OCI-LY7 (cell line): ENCODE data around the gene CD44. TPM values are rescaled to one million over a fixed set of nuclear protein-coding genes. Genes with fewer than 3 reads are reported as not detected.
"Not testable (repeated sequence)": the region's sequence is repeated elsewhere in the genome, so short reads cannot be mapped to it uniquely, and the experiment has no call there.

Experiments used
- BruUV-seq: library from RNA; stranded (reverse); fragments of 400-500 nt; replicated peaks from 2 replicates; lab custom pipeline; 2021; lab: Mats Ljungman, UMichigan
- CTCF ChIA-PET: fragments of 300-600 bp; sonication (Branson Sonifier 250); formaldehyde crosslinking; loops from one replicate; lab custom pipeline; 2022; ENCODE audit warnings: antibody characterized with exemption; ENCODE audit not compliant: unreplicated experiment; lab: Charles Lee
- POLR2A ChIA-PET: fragments of 300-600 bp; sonication (Branson Sonifier 250); formaldehyde crosslinking; loops from one replicate; lab custom pipeline; 2022; ENCODE audit warnings: antibody characterized with exemption; lab: Charles Lee
- DNase-seq: peaks from one replicate; pipeline ENCODE4 v3.0.0-alpha.2; 2015; ENCODE audit warnings: low spot score
- H2AFZ ChIP-seq: fragments of 200-600 bp; sonication (generic), shearing (Covaris generic); 2 replicates; pipeline ENCODE4 v1.6.1; 2014; ENCODE audit warnings: mild to moderate bottlenecking, antibody characterized with exemption, low read length, moderate library complexity
- H3K27ac ChIP-seq: fragments of 200-600 bp; sonication (generic); 2 replicates; pipeline ENCODE4 v1.5.1; 2014; ENCODE audit warnings: mixed run types, low read depth, mild to moderate bottlenecking, moderate library complexity, low read length, inconsistent platforms; ENCODE audit not compliant: poor library complexity, severe bottlenecking
- H3K36me3 ChIP-seq: fragments of 200-600 bp; sonication (generic); 2 replicates; pipeline ENCODE4 v1.6.1; 2014; ENCODE audit warnings: mild to moderate bottlenecking, antibody characterized with exemption, low read length, moderate library complexity, mixed read lengths; ENCODE audit not compliant: insufficient read depth
- H3K4me1 ChIP-seq: fragments of 200-600 bp; sonication (generic); 2 replicates; pipeline ENCODE4 v1.5.1; 2014; ENCODE audit warnings: mild to moderate bottlenecking, low read length; ENCODE audit not compliant: insufficient read depth, poor library complexity, severe bottlenecking
- H3K4me2 ChIP-seq: fragments of 200-600 bp; sonication (generic); 2 replicates; pipeline ENCODE4 v1.6.1; 2014; ENCODE audit warnings: mild to moderate bottlenecking, low read length
- H3K4me3 ChIP-seq: fragments of 200-600 bp; sonication (generic); 2 replicates; pipeline ENCODE4 v1.5.1; 2014; ENCODE audit warnings: mild to moderate bottlenecking, low read depth, low read length; ENCODE audit not compliant: poor library complexity, severe bottlenecking
- H3K79me2 ChIP-seq: fragments of 200-600 bp; sonication (generic); 2 replicates; pipeline ENCODE4 v1.6.1; 2016; ENCODE audit warnings: low read depth, mild to moderate bottlenecking, low read length, moderate library complexity, mixed read lengths; ENCODE audit not compliant: insufficient read depth
- H3K9me2 ChIP-seq: fragments of 200-600 bp; sonication (generic); 2 replicates; pipeline ENCODE4 v1.6.1; 2016; ENCODE audit warnings: mild to moderate bottlenecking, low read length, mixed read lengths; ENCODE audit not compliant: insufficient read depth
- H3K9me3 ChIP-seq: fragments of 200-600 bp; sonication (generic); 2 replicates; pipeline ENCODE4 v1.6.1; 2014; ENCODE audit warnings: mild to moderate bottlenecking, mixed run types, low read length, mixed read lengths
- H4K20me1 ChIP-seq: fragments of 200-600 bp; sonication (generic); 2 replicates; pipeline ENCODE4 v1.6.1; 2014; ENCODE audit warnings: mild to moderate bottlenecking, antibody characterized with exemption, low read length, moderate library complexity, mixed read lengths; ENCODE audit not compliant: insufficient read depth
- CTCF ChIP-seq: fragments of 200-600 bp; sonication (generic); conservative IDR thresholded peaks from 2 replicates; pipeline ENCODE4 v1.5.1; 2014; ENCODE audit warnings: mild to moderate bottlenecking, antibody characterized with exemption, low read length, moderate library complexity, mixed read lengths
- EZH2phosphoT487 ChIP-seq: fragments of 200-600 bp; sonication (generic); IDR thresholded peaks from 2 replicates; pipeline ENCODE4 v1.6.1; 2018; ENCODE audit warnings: low read depth, borderline replicate concordance, mild to moderate bottlenecking, mixed run types, antibody characterized with exemption, low read length, moderate library complexity, mixed read lengths
- intact Hi-C: fragments of 100-400 bp; cut with micrococcal nuclease; formaldehyde crosslinking; loops from one replicate; pipeline ENCODE4 v1.10.0; 2022; ENCODE audit not compliant: unreplicated experiment
- total RNA-seq, 2 experiments: library from RNA; depleted of rRNA in 1 of 2; stranded (reverse); fragments of >200 nt in 1 of 2; shearing (Covaris generic) in 1 of 2; gene quantifications; 2 replicates each; pipeline ENCODE4 v1.2.3, GENCODE V29; 2014 to 2022

Gene CD44
- total RNA-seq, 2 experiments from 2014 or later, result 0.55 TPM; not detected in 1

- Histone ChIP-seq H3K4me1 (peaks cover 46% of the 10 kb centered on the region), H3K36me3 (no peaks in the 10 kb centered on the region), H4K20me1 (no peaks in the 10 kb centered on the region), H3K4me2 (peak overlapping the region; percentile 83), H3K9me3 (no peaks in the 10 kb centered on the region), H2AFZ (peak overlapping the region; percentile 57; the same call in 1 of the 2 replicates), H3K79me2 (no peaks in the 10 kb centered on the region), H3K9me2 (no peaks in the 10 kb centered on the region), H3K4me3 (peak overlapping the region; percentile 41), H3K27ac (peak overlapping the region; percentile 67)
- ChIA-PET POLR2A (interaction anchor here (0.6 to 3.4 kb wide), 5 partner anchors 11 to 37 kb away, joined by 3 to 22 read pairs (median 4); no protein-coding TSS in a partner anchor), CTCF (interaction anchor here (0.5 to 1.6 kb wide), 2 partner anchors 12 to 77 kb away, joined by 3 to 7 read pairs; no protein-coding TSS in a partner anchor)
- BruUV-seq, result no TSS peak
- peak; percentile 48 for DNase-seq
- intact Hi-C loops, result no loop called here
- no peak for TF ChIP-seq CTCF
- TF ChIP-seq EZH2phosphoT487, result no peak
Measured at GRCh38 chr11:35090125-35090524, 48.8 kb upstream of the CD44 start.

GRCh38 chr11:35090991-35091390 is 48.0 kb upstream of the CD44 start:
- CTCF ChIA-PET, intact Hi-C loops, H4K20me1 ChIP-seq, H3K27ac ChIP-seq, DNase-seq, H3K9me2 ChIP-seq, H3K9me3 ChIP-seq, BruUV-seq, H3K36me3 ChIP-seq, H3K4me3 ChIP-seq, H3K79me2 ChIP-seq: not testable (repeated sequence)
- H3K4me2 ChIP-seq, result peak overlapping the region; percentile 83; the same call in 1 of the 2 replicates
- POLR2A ChIA-PET, result interaction anchor here (0.7 to 1.5 kb wide), 3 partner anchors 10 to 39 kb away, joined by 3 to 7 read pairs (median 3); no protein-coding TSS in a partner anchor
- peaks cover 46% of the 10 kb centered on the region for H3K4me1 ChIP-seq
- H2AFZ ChIP-seq, result peak overlapping the region; percentile 57; the same call in 1 of the 2 replicates

- Histone ChIP-seq H3K4me3 (no peak overlapping the region), H3K36me3 (no peaks in the 10 kb centered on the region), H3K79me2 (no peaks in the 10 kb centered on the region), H3K4me2 (no peak overlapping the region), H3K4me1 (peaks cover 7% of the 10 kb centered on the region), H3K27ac (no peak overlapping the region), H3K9me3 (no peaks in the 10 kb centered on the region), H3K9me2 (no peaks in the 10 kb centered on the region), H2AFZ (no peak overlapping the region), H4K20me1 (no peaks in the 10 kb centered on the region)
- no peak for DNase-seq
- ChIA-PET CTCF (no interaction called here), POLR2A (no interaction called here)
- TF ChIP-seq CTCF (no peak), EZH2phosphoT487 (no peak)
- intact Hi-C loops, result no loop called here
- no TSS peak for BruUV-seq
Measured at GRCh38 chr11:35096723-35097122, 42.2 kb upstream of the CD44 start.
